SW480 (cell line): ENCODE data around the gene SVEP1.
"Not testable (repeated sequence)": the region's sequence is repeated elsewhere in the genome, so short reads cannot be mapped to it uniquely, and the experiment has no call there.

Source experiments
- DNase-seq: peaks from one replicate; pipeline ENCODE4 v3.0.0-alpha.2; 2016; ENCODE audit warnings: low spot score

SVEP1 gene

GRCh38 chr9:110443866-110444220 is 135.7 kb downstream of the SVEP1 start:
- DNase-seq: no peak

- peak; percentile 8 for DNase-seq
These were observed 136.2 kb downstream of the SVEP1 start for GRCh38 chr9:110443146-110443865.

- DNase-seq: no peak
These were observed 138.7 kb downstream of the SVEP1 start for GRCh38 chr9:110440796-110441195.

GRCh38 chr9:110440172-110440571 is 139.4 kb downstream of the SVEP1 start:
- no peak for DNase-seq

- no peak for DNase-seq
These were observed 147.3 kb downstream of the SVEP1 start for GRCh38 chr9:110432253-110432652.

GRCh38 chr9:110429453-110429852 is 150.1 kb downstream of the SVEP1 start:
- DNase-seq: no peak

- DNase-seq: peak; percentile 38
These were observed 151.9 kb downstream of the SVEP1 start for GRCh38 chr9:110427497-110428104.

GRCh38 chr9:110426052-110426709 is 153.4 kb downstream of the SVEP1 start:
- no peak for DNase-seq

GRCh38 chr9:110414471-110414870 is 165.1 kb downstream of the SVEP1 start:
- DNase-seq: no peak

GRCh38 chr9:110410961-110411360 is 168.6 kb downstream of the SVEP1 start:
- DNase-seq: peak; percentile 84

- DNase-seq: no peak
These were observed 170.9 kb downstream of the SVEP1 start for GRCh38 chr9:110408598-110408997.

- no peak for DNase-seq
These were observed 173.6 kb downstream of the SVEP1 start for GRCh38 chr9:110405858-110406443.

- no peak for DNase-seq
These were observed 175.1 kb downstream of the SVEP1 start for GRCh38 chr9:110404473-110404872.

GRCh38 chr9:110399983-110400382 is 179.6 kb downstream of the SVEP1 start:
- peak; percentile 10 for DNase-seq

GRCh38 chr9:110398992-110399391 is 180.5 kb downstream of the SVEP1 start:
- not testable (repeated sequence) for DNase-seq

GRCh38 chr9:110391826-110392485 is 187.6 kb downstream of the SVEP1 start:
- no peak for DNase-seq

GRCh38 chr9:110389148-110389750 is 190.3 kb downstream of the SVEP1 start:
- no peak for DNase-seq

- no peak for DNase-seq
These were observed 196.1 kb downstream of the SVEP1 start for GRCh38 chr9:110383491-110383890.

- DNase-seq: no peak
These were observed 196.8 kb downstream of the SVEP1 start for GRCh38 chr9:110382731-110383130.

- DNase-seq: no peak
These were observed 208.0 kb downstream of the SVEP1 start for GRCh38 chr9:110371411-110372007.

- DNase-seq: no peak
These were observed 209.2 kb downstream of the SVEP1 start for GRCh38 chr9:110370315-110370714.

- no peak for DNase-seq
These were observed 215.1 kb downstream of the SVEP1 start for GRCh38 chr9:110364451-110364850.
